Activated CD4-positive, alpha-beta T cell treated with anti-CD3 and anti-CD28 coated beads, Interleukin-2, amount 50 U/mL, for 24 hours (primary cell): ENCODE measurements around the gene DNAAF1.
"Not testable (repeated sequence)": the region's sequence is repeated elsewhere in the genome, so short reads cannot be mapped to it uniquely, and the experiment has no call there.

Source experiments
- DNase-seq, 2 donors: peaks; one replicate each; pipeline ENCODE4 v3.0.0-alpha.2; 2020; ENCODE audit warnings: low read depth in 1 of 2, low spot score in 1 of 2

Gene DNAAF1

GRCh38 chr16:84182680-84183571 is 37.8 kb downstream of the DNAAF1 start:
- no peak for DNase-seq

GRCh38 chr16:84183572-84183875 is 38.4 kb downstream of the DNAAF1 start:
- no peak for DNase-seq

GRCh38 chr16:84183911-84184591 is 38.9 kb downstream of the DNAAF1 start:
- no peak for DNase-seq

DNA sequence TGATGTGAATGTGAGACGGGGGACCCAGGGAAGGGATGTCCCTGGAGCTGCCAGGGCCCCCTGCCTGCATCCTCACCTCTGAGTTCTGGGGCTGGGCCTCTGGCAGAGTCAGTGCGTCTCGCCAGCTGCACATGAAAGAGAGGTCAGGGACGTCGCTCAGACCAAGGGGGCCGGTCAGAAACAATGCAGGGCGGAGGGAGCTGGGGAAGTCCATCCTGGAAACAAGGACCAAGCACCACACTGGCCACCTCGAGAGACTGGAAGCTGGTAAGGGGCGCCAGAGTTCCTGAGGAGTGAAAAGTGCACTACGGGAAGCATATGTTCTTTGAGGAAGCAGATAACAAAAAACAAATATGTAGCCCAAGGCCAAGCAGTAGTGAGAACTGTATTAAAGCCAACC is 39.7 kb downstream of the DNAAF1 start:
- DNase-seq = no peak

- DNase-seq = peak; percentile 86 to 89
Measured at GRCh38 chr16:84186685-84187437, 41.8 kb downstream of the DNAAF1 start, which contains the start of gene TAF1C. TAF1C (minus strand) TSS chr16:84187057; CDS start chr16:84184988, 2,069 bp downstream.

- no peak for DNase-seq
Measured at GRCh38 chr16:84190731-84191388, 45.8 kb downstream of the DNAAF1 start, which contains the start of gene ADAD2. ADAD2 (plus strand) TSS chr16:84191157; CDS start chr16:84191231, 74 bp downstream.

DNA sequence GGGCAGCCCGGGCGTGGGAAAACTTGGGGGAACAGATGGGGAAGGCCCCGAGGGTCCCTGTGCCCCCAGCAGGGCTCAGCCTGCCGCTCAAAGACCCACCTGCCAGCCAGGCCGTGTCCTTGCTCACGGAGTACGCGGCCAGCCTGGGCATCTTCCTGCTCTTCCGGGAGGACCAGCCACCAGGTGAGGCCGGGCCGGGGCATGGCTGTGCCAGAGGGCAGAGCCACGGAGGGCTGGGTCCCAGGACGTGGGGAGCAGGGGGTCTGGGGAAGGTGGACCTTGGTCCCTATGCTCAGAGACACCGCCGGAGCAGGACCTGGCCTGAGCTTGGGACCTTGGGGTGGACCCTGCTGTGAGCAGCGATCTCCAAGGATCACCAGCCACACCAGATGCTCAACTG is 46.4 kb downstream of the DNAAF1 start:
- DNase-seq = no peak

DNA sequence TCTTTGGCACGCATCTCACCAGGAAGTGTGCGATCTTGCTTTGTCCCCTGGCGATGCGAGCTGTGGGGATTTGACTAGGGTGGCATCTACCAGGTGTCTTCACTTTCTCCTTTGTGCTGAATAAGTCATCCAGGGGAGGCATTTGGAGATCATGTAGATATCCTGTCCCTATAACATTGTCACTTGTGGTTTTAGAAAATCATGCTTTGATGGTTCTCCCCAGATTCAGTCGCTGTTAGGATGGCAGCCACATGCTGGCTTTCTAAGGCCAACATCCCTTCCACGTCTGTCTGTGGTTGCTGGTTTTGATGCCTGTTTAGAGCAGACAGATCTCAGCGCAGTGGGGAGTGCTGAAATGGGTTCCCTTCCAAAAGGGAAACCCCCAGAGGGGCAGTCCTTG is 48.4 kb downstream of the DNAAF1 start:
- no peak for DNase-seq

DNA sequence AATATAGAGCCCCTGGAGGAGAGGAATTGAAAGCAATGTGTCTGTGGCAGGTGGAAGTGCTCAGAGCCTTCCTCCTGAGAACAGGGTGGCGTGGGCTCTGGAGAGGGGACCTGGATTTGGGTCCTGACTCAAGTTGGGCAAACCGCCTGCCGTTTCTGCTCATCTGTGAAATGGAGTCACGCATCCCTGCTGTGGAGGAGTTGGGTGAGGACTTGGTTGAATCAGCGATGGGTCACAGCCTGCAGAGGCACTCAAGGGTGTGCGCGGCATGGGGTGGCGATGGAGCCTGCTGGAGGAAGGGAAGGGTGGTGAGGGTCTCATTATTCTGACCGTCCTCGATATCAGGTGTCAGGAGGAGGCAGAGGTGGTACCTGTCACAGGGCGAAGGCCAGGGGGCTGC is 48.9 kb downstream of the DNAAF1 start:
- DNase-seq = no peak

- DNase-seq = no peak
Measured at GRCh38 chr16:84194470-84195200, 49.5 kb downstream of the DNAAF1 start.

GRCh38 chr16:84195201-84196093 is 50.3 kb downstream of the DNAAF1 start:
- DNase-seq = no peak

GRCh38 chr16:84196101-84196500 is 51.0 kb downstream of the DNAAF1 start:
- no peak for DNase-seq

- no peak for DNase-seq
Measured at GRCh38 chr16:84196727-84197394, 51.8 kb downstream of the DNAAF1 start.

DNA sequence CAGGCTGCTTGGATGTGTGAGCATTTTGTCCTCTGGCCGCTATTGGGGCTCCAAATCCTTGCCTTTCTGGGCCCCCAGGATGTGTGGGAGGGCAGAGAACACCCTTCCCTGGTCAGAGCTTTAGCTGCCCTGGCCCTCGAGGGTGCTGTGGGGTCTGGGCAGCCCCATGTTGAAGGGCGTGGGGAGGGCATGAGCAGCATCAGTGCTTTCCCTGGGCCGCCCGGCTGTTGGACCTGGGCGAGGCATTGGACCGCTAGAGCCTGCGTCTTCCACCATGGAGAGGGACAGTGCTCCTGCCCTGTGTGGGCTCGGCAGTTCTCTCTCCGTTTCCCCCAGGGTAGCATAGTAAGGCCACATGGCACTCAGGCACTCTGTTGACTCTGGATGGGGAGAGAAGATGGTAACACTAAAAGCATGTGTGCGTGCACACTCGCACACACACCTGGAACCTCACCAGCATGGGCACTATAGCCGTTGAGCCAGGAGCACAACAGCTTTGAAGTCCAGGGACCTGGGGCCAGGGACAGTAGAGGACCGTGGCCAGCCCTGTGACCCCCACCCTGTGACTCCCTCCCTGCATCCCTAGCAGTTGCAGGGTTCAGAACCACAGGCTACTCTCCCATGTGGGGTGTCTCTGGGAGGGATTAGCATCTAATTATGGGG is 52.5 kb downstream of the DNAAF1 start:
- no peak for DNase-seq

DNA sequence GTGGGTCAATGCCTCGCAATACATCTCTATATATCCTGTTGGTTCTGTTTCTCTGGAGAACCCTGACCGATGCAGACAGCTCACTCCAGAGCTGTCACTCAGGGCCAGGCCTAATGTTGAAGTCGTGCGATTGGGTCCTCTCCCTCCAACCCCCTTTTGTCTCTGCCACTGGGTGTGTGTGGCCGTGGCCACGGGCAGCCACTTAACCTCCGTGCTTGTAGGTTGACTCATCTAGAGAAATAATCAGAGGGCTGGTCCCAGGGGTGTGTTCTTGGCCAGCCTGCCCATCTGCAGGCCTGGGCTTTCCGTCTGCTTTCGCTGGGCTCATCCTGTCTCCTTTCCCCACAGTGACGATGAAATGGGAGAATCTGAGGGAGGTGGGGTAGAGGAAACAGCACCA is 53.3 kb downstream of the DNAAF1 start:
- DNase-seq = no peak

- no peak for DNase-seq
Measured at GRCh38 chr16:84199097-84199496, 54.0 kb downstream of the DNAAF1 start.

DNA sequence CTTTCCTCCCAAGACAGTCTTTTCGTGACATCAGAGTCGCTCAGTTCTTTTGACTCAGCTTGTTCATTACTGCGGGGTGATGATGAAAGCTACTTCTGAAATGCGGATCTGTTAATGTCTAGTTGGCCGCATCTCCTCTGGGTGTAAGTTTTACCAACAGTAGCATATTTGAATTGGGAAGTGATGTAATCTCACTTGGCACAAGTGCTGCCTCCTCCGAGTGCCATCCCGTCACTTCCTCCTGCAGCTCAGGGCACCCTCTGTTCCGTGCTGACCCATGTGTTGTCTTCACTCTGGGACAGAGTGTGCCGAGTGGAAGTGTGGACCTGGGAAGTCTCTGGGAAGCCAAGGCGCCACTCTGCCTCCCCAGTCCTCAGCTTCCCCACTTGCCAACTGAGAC is 54.8 kb downstream of the DNAAF1 start:
- DNase-seq = no peak

- not testable (repeated sequence) for DNase-seq
Measured at GRCh38 chr16:84204551-84204950, 59.4 kb downstream of the DNAAF1 start.
